GM18909 (cell line): ENCODE data around the gene ANKRD22.

Experiments used
- ATAC-seq: cut with Tn5 transposase; IDR thresholded peaks from one replicate; pipeline ENCODE4 v1.9.1; 2021; ENCODE audit warnings: mild to moderate bottlenecking; ENCODE audit not compliant: unreplicated experiment, poor library complexity

Gene ANKRD22

GRCh38 chr10:88803641-88804040 is 48.0 kb downstream of the ANKRD22 start:
- no peak for ATAC-seq

GRCh38 chr10:88802523-88803285 is 48.9 kb downstream of the ANKRD22 start, which contains the start of gene LIPM:
Gene LIPM (plus strand): TSS chr10:88802730. CDS start chr10:88802897, 167 bp downstream.
- no peak for ATAC-seq

- no peak for ATAC-seq
Measured at GRCh38 chr10:88800152-88801125, 51.2 kb downstream of the ANKRD22 start.

- ATAC-seq: no peak
Measured at GRCh38 chr10:88794731-88795130, 56.9 kb downstream of the ANKRD22 start.

- ATAC-seq: no peak
Measured at GRCh38 chr10:88793712-88794299, 57.8 kb downstream of the ANKRD22 start.

GRCh38 chr10:88792661-88793060 is 59.0 kb downstream of the ANKRD22 start:
- no peak for ATAC-seq

GRCh38 chr10:88791924-88792323 is 59.7 kb downstream of the ANKRD22 start:
- no peak for ATAC-seq

- ATAC-seq: no peak
Measured at GRCh38 chr10:88788924-88789323, 62.7 kb downstream of the ANKRD22 start.

GRCh38 chr10:88787463-88787862 is 64.2 kb downstream of the ANKRD22 start:
- no peak for ATAC-seq

- ATAC-seq: no peak
Measured at GRCh38 chr10:88786032-88786770, 65.4 kb downstream of the ANKRD22 start.

GRCh38 chr10:88783724-88784123 is 67.9 kb downstream of the ANKRD22 start:
- no peak for ATAC-seq

GRCh38 chr10:88782222-88782621 is 69.4 kb downstream of the ANKRD22 start:
- ATAC-seq: no peak

GRCh38 chr10:88781206-88781605 is 70.4 kb downstream of the ANKRD22 start:
- no peak for ATAC-seq
